ENCODE results near the gene CEP126.
A peak's percentile ranks its signal among the peaks of the same experiment; 100 is the strongest.

CEP126 gene, protein sequence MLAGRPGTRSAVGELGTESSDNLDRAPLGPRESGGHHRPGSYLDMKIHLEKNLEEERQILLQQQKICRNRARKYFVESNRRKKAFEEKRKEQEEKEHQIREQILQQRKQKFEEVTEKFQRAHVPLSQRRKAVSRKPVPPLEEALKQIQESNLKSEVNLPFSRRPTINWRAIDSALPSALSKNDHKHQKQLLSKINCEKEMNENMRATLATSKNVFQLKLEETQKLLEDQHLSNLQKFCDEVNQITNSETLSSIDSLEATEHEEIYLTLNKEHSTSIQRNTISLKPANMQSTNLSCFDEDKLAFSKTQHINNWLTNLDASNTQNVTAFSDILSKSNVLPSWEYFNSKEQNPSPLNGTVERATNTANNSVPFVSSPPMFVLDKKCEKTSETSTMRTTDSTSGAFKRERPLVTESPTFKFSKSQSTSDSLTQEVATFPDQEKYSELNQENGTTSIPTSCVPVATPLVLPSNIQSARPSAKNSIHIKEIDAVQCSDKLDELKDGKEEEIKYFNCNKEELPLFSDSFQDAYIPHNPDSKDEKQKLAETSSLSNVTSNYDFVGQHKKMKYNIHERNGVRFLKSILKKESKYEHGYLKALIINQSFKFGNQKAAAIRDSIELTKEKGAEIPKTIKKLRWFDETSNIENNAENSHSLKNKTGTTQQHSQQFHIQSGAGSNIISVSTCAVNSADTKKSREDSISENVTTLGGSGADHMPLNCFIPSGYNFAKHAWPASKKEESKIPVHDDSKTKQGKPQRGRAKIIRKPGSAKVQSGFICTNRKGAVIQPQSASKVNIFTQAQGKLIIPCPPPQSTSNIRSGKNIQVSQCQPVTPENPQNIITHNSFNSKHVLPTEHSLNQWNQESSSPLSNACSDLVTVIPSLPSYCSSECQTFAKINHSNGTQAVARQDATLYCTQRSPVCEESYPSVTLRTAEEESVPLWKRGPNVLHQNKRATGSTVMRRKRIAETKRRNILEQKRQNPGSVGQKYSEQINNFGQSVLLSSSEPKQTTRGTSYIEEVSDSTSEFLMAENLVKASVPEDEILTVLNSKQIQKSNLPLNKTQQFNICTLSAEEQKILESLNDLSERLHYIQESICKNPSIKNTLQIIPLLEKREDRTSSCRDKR

DNA sequence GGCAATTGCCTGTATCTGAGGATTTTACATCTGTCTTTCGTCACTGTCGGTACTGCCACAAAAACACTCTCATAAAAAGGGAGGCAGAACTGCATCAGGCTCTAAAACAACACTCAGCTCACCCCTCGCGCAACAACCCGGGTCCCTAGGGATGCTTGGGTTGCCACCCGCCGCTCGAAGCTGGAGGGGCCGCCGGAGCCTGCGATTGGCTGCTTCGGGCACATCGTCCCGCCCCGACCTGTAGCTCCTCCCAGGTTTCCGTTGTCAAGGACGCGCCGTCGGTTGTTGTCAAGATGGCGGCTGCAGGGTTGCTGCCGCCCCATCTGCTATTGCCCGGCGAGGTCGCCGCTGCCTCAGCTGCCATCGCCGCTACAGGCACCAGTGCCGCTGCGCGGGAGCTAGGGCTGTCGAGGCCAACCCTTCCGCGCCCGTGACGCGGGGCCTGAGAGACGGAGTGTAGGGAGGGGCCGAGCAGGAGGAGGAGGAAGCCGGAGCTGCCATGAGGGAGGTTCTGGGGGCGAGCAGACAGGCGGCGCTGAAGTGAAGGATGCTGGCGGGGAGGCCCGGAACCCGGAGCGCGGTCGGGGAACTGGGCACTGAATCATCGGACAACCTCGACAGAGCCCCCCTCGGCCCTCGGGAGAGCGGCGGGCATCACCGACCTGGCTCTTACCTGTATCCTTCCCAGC, at the start of gene CEP126:
TSS of gene CEP126 (plus strand) at position 273 of the 689 bp plus-strand sequence. CDS start at position 548, 275 bp downstream.
- peaks cover 2% of the 10 kb centered on the region for H3K36me3 Mint-ChIP-seq (ENCODE audit: insufficient read depth)
- H3K4me1 Mint-ChIP-seq: peaks cover 21% of the 10 kb centered on the region
- peak within 1 kb of the TSS; percentile 92 for H3K27ac Mint-ChIP-seq (ENCODE audit: low read depth)
- no peaks in the 10 kb centered on the region for H3K9me3 Mint-ChIP-seq
- peak within 1 kb of the TSS; percentile 91 for H3K4me3 Mint-ChIP-seq
- peak; percentile 94 for ATAC-seq (replicated peaks; ENCODE audit: extremely low read depth, poor library complexity, severe bottlenecking)
- peak; percentile 91 to 95 for DNase-seq (ENCODE audit: low spot score in 2 of 2)
- H3K27me3 Mint-ChIP-seq: no peaks in the 10 kb centered on the region

DNA sequence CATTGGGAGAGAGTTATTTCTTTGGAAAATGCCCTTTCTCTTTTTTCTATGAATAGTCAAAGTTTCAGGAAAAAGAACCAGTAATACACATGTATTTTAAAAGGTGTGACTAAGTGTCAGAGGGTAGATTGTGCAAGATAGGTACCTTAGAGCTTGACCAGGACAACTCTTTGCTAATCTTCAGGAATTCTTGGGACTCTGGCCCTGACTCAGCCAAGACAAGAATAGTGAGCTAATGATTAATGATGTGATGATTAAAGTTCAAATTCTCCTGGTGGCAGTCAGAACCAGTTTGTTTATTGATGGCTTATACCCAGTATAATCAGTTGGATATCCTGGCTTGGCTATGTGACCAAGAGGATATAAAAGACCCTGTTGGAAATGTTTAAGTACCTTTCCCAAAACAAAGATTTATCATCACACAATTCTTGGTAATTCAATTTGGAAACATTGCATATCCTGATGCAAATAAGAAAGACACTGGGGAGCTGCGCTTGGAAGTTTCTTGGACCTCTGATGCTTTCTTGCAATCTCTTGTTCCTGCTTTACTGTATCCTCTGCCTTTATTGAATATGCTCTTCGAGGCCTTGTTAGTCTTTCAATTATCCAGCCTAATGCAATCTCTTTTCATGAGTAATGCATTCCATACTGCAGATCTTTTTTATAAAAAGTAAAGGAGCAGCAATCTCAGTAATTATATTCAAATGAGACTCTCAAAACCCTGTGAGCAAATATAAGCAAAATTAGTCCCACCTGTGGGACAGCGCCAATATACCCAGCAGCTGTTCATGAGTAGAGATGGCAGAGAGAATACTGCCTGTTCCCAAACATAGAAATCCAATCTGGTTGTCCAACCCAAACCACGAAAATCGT, 48.0 kb upstream of the CEP126 start:
- H3K9me3 Mint-ChIP-seq: peaks cover 6% of the 10 kb centered on the region
- no peak overlapping the region for H3K4me3 Mint-ChIP-seq
- no peak for DNase-seq (ENCODE audit: low spot score in 2 of 2)
- ATAC-seq (replicated peaks; ENCODE audit: extremely low read depth, poor library complexity, severe bottlenecking): no peak
- peaks cover 22% of the 10 kb centered on the region for H3K27me3 Mint-ChIP-seq
- no peaks in the 10 kb centered on the region for H3K4me1 Mint-ChIP-seq
- H3K36me3 Mint-ChIP-seq (ENCODE audit: insufficient read depth): no peaks in the 10 kb centered on the region
- no peak overlapping the region for H3K27ac Mint-ChIP-seq (ENCODE audit: low read depth)

DNA sequence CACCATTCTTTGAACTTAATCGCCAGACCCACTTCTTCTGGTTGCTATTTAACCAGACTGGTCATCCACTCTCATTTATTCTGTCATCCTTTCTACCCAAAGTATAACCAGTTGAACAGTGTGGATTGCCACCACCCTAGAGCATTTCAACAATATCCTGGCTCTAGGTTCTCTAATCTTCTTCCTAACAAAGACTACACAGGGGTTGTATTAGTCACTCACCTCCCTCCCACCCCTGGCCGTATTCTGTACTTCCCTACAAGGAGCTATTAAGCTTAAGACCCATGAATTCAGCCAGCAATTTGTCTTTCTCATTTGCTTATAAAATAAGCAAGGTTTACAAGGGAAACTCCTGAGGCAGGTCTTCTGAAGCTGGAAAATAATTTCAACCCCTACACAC, 46.9 kb upstream of the CEP126 start:
- Mint-ChIP-seq H3K4me1 (no peaks in the 10 kb centered on the region), H3K36me3 (ENCODE audit: insufficient read depth) (no peaks in the 10 kb centered on the region), H3K27ac (ENCODE audit: low read depth) (no peak overlapping the region), H3K9me3 (peaks cover 6% of the 10 kb centered on the region), H3K4me3 (no peak overlapping the region), H3K27me3 (peaks cover 18% of the 10 kb centered on the region)
- ATAC-seq (replicated peaks; ENCODE audit: extremely low read depth, poor library complexity, severe bottlenecking): no peak
- no peak for DNase-seq (ENCODE audit: low spot score in 2 of 2)

DNA sequence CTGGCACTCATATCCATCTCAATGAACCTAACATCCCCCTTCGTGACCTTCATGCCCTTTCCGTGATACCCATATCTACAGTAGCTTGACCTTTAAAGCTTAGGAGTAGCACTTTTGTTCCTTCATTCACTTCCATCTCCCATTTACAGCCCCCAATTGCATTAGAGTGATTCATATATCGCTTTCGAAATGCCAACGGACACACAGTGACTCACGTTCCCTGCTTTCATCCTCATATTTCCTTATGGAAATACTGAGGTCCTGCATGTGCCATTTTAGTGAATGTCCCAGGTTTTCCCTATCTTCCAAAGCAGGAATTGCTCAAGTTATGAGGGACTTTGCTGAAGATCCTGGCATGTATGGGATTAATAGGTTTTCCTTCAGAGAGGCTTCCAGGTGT, 44.3 kb upstream of the CEP126 start:
- ATAC-seq (replicated peaks; ENCODE audit: extremely low read depth, poor library complexity, severe bottlenecking) (no peak), DNase-seq (ENCODE audit: low spot score in 2 of 2) (no peak)
- no peaks in the 10 kb centered on the region for H3K4me1 Mint-ChIP-seq
- H3K27me3 Mint-ChIP-seq: peaks cover 30% of the 10 kb centered on the region
- no peak overlapping the region for H3K27ac Mint-ChIP-seq (ENCODE audit: low read depth)
- H3K36me3 Mint-ChIP-seq (ENCODE audit: insufficient read depth): no peaks in the 10 kb centered on the region
- no peaks in the 10 kb centered on the region for H3K9me3 Mint-ChIP-seq
- H3K4me3 Mint-ChIP-seq: no peak overlapping the region

DNA sequence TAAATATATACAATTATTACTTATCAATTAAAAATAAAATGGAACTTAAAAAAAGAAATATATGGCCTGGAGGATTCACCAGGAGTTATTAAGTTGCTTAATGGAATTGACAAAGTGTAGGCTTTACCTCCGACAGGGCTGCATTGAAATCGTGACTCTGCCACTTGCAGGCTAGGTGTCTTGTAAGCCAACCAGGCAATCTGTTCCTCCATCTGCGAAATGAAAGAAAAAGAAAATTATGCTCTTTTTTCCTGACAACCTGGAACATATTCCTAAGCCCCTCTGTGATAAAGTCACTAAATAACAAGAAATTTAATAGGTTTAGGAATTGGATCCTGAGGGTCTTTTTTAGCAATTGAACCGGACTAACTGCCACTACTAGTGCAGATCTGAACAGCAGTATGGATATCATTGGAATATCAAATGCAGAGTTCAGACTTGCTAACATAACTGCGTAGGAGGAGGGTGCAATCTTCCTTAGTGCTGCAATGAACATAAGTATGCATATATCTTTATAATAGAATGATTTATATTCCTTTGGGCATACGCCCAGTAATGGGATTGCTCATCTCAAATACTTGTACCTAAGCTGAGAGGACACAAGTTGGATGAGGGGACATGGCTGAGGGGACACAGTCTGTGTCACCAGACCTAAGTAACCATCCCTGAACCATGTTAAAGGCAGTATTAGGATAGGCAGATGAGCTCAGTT, 42.5 kb upstream of the CEP126 start:
- Mint-ChIP-seq H3K9me3 (no peaks in the 10 kb centered on the region), H3K4me1 (no peaks in the 10 kb centered on the region), H3K27me3 (peaks cover 48% of the 10 kb centered on the region), H3K36me3 (ENCODE audit: insufficient read depth) (no peaks in the 10 kb centered on the region), H3K27ac (ENCODE audit: low read depth) (no peak overlapping the region), H3K4me3 (no peak overlapping the region)
- no peak for ATAC-seq (replicated peaks; ENCODE audit: extremely low read depth, poor library complexity, severe bottlenecking)
- DNase-seq (ENCODE audit: low spot score in 2 of 2): no peak

DNA sequence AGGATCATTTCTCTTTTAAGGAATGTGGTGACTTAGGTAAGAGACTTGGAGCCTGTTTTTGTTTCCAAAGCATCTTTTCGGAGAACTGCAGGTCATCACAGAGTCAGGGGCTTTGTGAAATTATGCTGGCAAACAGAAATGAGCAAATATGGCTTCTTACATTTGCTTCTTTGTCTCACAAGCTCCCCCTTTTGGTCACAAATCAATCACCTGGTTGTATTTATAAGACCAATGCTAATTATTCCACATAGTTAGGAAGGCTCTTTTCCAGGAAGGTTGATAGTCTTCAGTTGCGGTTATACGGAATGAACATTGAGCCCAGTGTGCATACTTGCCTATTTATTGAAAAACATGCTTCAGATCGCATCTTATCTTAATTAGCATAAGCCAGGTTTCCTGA, 34.6 kb upstream of the CEP126 start:
- no peaks in the 10 kb centered on the region for H3K36me3 Mint-ChIP-seq (ENCODE audit: insufficient read depth)
- DNase-seq (ENCODE audit: low spot score in 2 of 2) (no peak), ATAC-seq (replicated peaks; ENCODE audit: extremely low read depth, poor library complexity, severe bottlenecking) (no peak)
- peaks cover 77% of the 10 kb centered on the region for H3K27me3 Mint-ChIP-seq
- H3K4me3 Mint-ChIP-seq: no peak overlapping the region
- H3K9me3 Mint-ChIP-seq: no peaks in the 10 kb centered on the region
- H3K27ac Mint-ChIP-seq (ENCODE audit: low read depth): no peak overlapping the region
- no peaks in the 10 kb centered on the region for H3K4me1 Mint-ChIP-seq

DNA sequence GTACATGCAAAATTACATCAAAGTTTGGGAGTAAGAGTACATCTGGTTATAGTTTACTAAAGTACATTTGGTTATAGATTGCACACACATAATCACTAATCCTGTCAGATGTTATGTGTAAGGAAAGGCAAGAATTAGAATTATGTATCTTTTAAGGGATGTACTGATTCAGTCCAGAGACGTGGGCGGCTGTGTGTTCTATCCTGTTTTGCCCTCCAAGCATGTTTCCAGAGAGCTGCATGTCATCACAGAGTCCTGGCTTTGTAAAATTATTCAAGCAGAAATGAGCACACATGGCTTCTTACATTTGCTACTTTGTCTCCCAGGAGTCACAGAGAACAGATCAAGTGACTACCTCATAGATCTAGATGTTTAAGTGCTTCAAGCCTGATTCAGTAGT, 33.2 kb upstream of the CEP126 start:
- Mint-ChIP-seq H3K4me3 (no peak overlapping the region), H3K9me3 (no peaks in the 10 kb centered on the region), H3K27ac (ENCODE audit: low read depth) (no peak overlapping the region), H3K4me1 (no peaks in the 10 kb centered on the region), H3K36me3 (ENCODE audit: insufficient read depth) (no peaks in the 10 kb centered on the region), H3K27me3 (peaks cover 75% of the 10 kb centered on the region)
- no peak for ATAC-seq (replicated peaks; ENCODE audit: extremely low read depth, poor library complexity, severe bottlenecking)
- DNase-seq (ENCODE audit: low spot score in 2 of 2): no peak

DNA sequence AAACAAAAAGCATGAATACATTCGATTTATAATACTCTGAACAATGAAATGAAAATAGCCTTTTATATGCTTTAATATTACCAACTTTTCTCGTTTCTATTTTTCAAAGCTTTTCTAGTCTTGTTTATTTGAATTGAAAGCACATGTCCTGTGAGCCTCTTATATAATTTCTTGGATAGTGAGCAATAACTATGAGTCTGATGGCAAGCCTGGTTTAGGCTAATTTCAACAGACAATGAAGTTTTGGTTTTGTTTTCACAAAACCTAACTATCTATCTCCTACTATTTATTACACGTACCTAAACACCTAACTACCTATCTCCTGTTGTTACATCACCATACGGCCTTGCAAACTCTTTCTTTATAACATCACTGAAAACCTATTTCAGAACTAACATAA, 29.2 kb upstream of the CEP126 start:
- H3K36me3 Mint-ChIP-seq (ENCODE audit: insufficient read depth): no peaks in the 10 kb centered on the region
- no peaks in the 10 kb centered on the region for H3K9me3 Mint-ChIP-seq
- no peaks in the 10 kb centered on the region for H3K4me1 Mint-ChIP-seq
- H3K4me3 Mint-ChIP-seq: no peak overlapping the region
- no peak for ATAC-seq (replicated peaks; ENCODE audit: extremely low read depth, poor library complexity, severe bottlenecking)
- H3K27ac Mint-ChIP-seq (ENCODE audit: low read depth): no peak overlapping the region
- H3K27me3 Mint-ChIP-seq: peaks cover 63% of the 10 kb centered on the region
- DNase-seq (ENCODE audit: low spot score in 2 of 2): no peak

DNA sequence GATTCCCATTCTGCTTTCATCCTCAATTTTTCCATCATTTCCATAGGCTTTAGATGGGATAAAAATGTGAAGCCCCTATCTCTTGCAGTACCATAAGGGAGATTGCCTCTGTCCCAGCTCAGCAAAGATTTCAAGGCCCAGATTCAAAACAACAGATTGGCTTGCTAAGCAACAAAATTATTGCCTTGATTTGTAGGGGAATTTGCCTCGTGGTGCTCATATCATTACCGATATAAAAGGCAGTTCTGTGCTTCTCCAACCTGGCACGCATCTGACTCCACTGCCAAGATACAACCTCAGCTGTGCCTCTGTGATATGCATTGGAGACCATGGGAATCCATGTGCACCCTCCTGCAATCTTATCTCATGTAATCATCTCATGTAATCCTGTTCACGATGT, 25.0 kb upstream of the CEP126 start:
- Mint-ChIP-seq H3K4me1 (no peaks in the 10 kb centered on the region), H3K4me3 (no peak overlapping the region), H3K27ac (ENCODE audit: low read depth) (no peak overlapping the region), H3K36me3 (ENCODE audit: insufficient read depth) (no peaks in the 10 kb centered on the region), H3K27me3 (peaks cover 41% of the 10 kb centered on the region), H3K9me3 (no peaks in the 10 kb centered on the region)
- ATAC-seq (replicated peaks; ENCODE audit: extremely low read depth, poor library complexity, severe bottlenecking) (no peak), DNase-seq (ENCODE audit: low spot score in 2 of 2) (no peak)

DNA sequence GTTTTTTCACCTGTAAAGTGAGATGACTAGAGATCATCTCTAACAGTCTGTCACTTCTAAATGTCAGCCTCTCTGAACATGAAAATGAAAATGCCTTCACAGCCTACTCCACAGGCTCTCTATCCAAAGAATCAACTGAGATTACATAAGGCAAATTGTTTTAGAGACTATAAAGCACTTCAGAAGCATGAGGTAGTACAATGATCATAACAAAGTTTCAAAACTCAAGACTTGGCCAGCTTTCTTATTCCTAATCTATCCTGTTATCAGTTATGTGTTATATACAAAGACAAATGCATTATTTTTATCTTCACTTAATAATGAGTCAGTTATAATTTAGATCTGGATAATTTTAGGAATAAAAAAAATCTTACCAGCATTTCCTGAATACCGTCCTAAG, 20.3 kb upstream of the CEP126 start:
- H3K27me3 Mint-ChIP-seq: peaks cover 33% of the 10 kb centered on the region
- no peak for DNase-seq (ENCODE audit: low spot score in 2 of 2)
- no peak overlapping the region for H3K27ac Mint-ChIP-seq (ENCODE audit: low read depth)
- H3K4me1 Mint-ChIP-seq: no peaks in the 10 kb centered on the region
- H3K4me3 Mint-ChIP-seq: no peak overlapping the region
- no peak for ATAC-seq (replicated peaks; ENCODE audit: extremely low read depth, poor library complexity, severe bottlenecking)
- no peaks in the 10 kb centered on the region for H3K9me3 Mint-ChIP-seq
- peaks cover 2% of the 10 kb centered on the region for H3K36me3 Mint-ChIP-seq (ENCODE audit: insufficient read depth)

DNA sequence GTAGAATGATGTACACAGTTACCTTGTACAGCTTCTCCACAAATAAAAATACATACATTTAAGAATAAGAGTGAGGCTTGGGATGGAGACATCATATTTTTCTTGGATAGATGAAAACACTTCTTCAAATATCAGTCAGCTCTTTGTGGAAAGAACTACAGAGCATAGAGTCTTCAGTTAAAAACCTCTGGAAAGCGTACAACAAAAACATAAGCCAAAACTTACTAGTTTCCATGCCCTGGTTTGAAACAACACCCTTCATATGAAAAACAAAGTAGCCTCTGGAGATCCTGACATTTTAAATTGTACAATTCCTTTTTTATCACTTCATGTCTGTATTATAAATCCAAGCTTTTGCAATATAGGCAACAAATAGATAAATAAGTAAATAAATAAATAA, 7.0 kb upstream of the CEP126 start:
- H3K4me3 Mint-ChIP-seq: no peak overlapping the region
- H3K36me3 Mint-ChIP-seq (ENCODE audit: insufficient read depth): no peaks in the 10 kb centered on the region
- no peaks in the 10 kb centered on the region for H3K4me1 Mint-ChIP-seq
- no peak for DNase-seq (ENCODE audit: low spot score in 2 of 2)
- H3K27me3 Mint-ChIP-seq: peaks cover 29% of the 10 kb centered on the region
- H3K27ac Mint-ChIP-seq (ENCODE audit: low read depth): no peak overlapping the region
- no peak for ATAC-seq (replicated peaks; ENCODE audit: extremely low read depth, poor library complexity, severe bottlenecking)
- no peaks in the 10 kb centered on the region for H3K9me3 Mint-ChIP-seq

All from central memory CD8-positive, alpha-beta T cell (primary cell).